Heart right ventricle (tissue), 16 donors: ENCODE measurements around the gene OR4D2. TPM values are rescaled to one million over a fixed set of nuclear protein-coding genes. Genes with fewer than 3 reads are reported as not detected.
A peak's percentile ranks its signal among the peaks of the same experiment; 100 is the strongest.

Source experiments
- ATAC-seq, 8 donors: fragments of 200-7000 bp; cut with Tn5 transposase; one replicate each; pipeline ENCODE4 v1.9.1; 2020; ENCODE audit warnings: mild to moderate bottlenecking in 8 of 8, moderate library complexity in 8 of 8, moderate number of reproducible peaks in 1 of 8
- DNase-seq, 2 donors: peaks; one replicate each; pipeline ENCODE4 v3.0.0-alpha.2; 2020
- H3K27ac ChIP-seq, 10 donors: fragments of 200-600 bp; sonication (generic) in 2 of 10; one replicate each; pipeline versions ENCODE4 v1.5.0 to v1.8.0; 2020 to 2022; ENCODE audit warnings: mild to moderate bottlenecking in 3 of 10
- H3K27me3 ChIP-seq, 7 donors: fragments of 200-600 bp; one replicate each; pipeline ENCODE4 v1.8.0; 2021 to 2022; ENCODE audit warnings: mild to moderate bottlenecking in 2 of 7
- H3K36me3 ChIP-seq, 9 donors: fragments of 200-600 bp; sonication (generic) in 1 of 9; one replicate each; pipeline versions ENCODE4 v1.5.0 to v1.8.0; 2020 to 2022; ENCODE audit warnings: mild to moderate bottlenecking in 2 of 9
- H3K4me1 ChIP-seq, 9 donors: fragments of 200-600 bp; sonication (generic) in 1 of 9; one replicate each; pipeline versions ENCODE4 v1.5.0 to v1.8.0; 2020 to 2022; ENCODE audit warnings: mild to moderate bottlenecking in 4 of 9
- H3K4me3 ChIP-seq, 10 donors: fragments of 200-600 bp; sonication (generic) in 2 of 10; one replicate each; pipeline versions ENCODE4 v1.5.0 to v1.8.0; 2020 to 2022; ENCODE audit warnings: mild to moderate bottlenecking in 7 of 10, moderate library complexity in 2 of 10
- H3K9me3 ChIP-seq, 11 donors: fragments of 200-600 bp in 10 of 11; sonication (generic) in 2 of 11; one replicate each; pipeline versions ENCODE4 v1.5.0 to v1.8.0; 2013 to 2022; ENCODE audit warnings: mild to moderate bottlenecking in 2 of 11, control low read depth in 1 of 11, moderate library complexity in 1 of 11
- WGBS, 2 donors: extraction: QIAGEN DNeasy Blood & Tissue Kit; methylation state at CpG; one replicate each; pipeline ENCODE4 v1.1.7; 2013; ENCODE audit warnings: inconsistent platforms in 1 of 2; 5-methylcytosine and 5-hydroxymethylcytosine counted together
- intact Hi-C, 10 donors: fragments of 100-400 bp; cut with DNase I; formaldehyde crosslinking; loops; one replicate each; pipeline versions ENCODE4 v1.11.1 to v1.14.2; 2022
- polyA plus RNA-seq, 2 donors: library from polyadenylated mRNA; stranded (reverse); fragments of 200-250 nt; gene quantifications; one replicate each; pipeline ENCODE4 v1.2.3, GENCODE V29; 2013
- total RNA-seq, 10 donors: library from RNA; stranded (reverse); fragmentation: NEBNext Ultra II Directional in 3 of 10; extraction: Animal tissue kit (Norgen Biotek cat#: 25700) in 3 of 10; gene quantifications; one replicate each; pipeline versions ENCODE4 v1.2.1 to v1.2.4, GENCODE V29; 2021 to 2023
- TF ChIP-seq, protein P1 (sequence below), 9 donors: fragments of 200-600 bp; sonication (generic) in 2 of 9; IDR thresholded peaks; one replicate each; pipeline versions ENCODE4 v1.5.0 to v1.8.0; 2021 to 2022; ENCODE audit warnings: antibody characterized with exemption in 9 of 9, mild to moderate bottlenecking in 5 of 9, moderate library complexity in 1 of 9
- donor health status: Arrhythmogenic right ventricular cardiomyopathy.
- donor health status: ischemic (EF 13 %, LVEDD 7.1; RV severe dilation, severe dysfunction).
- donor health status: healthy with polysubstance abuse.
- donor health status: DM: no; HTN: yes; CAD: no.
- donor health status: DM: no; HTN: no; CAD: no.
- donor health status: ischemic (EF 25% LVEDD 6.9; RV normal size, moderate dysfunction).
- donor health status: ischemic (EF 25% LVEDD 5.7; RV mildly dilated, moderate dysfunction).
- donor health status: healthy.
- donor health status: DM: yes; HTN: yes; CAD: no.
- donor health status: Ischemic cardiomyopathy.
- donor health status: ischemic (EF 35%, LVEDD 5.7; RV mildly dilated, moderate dysfunction).
- donor health status: nonischemic (EF 11% LVEDD 7.7; RV severe dilation, severe dysfunction).
- donor health status: DM: yes; HTN: yes; CAD: no.
- donor health status: PGD.
- donor health status: ischemic (EF 29% LVEDD 5.4; RV normal size, mild dysfunction).
- donor health status: nonischemic (EF 23%, LVEDD 6.1; RV moderate dilation, normal function).

OR4D2 gene
- total and polyA plus RNA-seq, 12 donors, result not detected

DNA sequence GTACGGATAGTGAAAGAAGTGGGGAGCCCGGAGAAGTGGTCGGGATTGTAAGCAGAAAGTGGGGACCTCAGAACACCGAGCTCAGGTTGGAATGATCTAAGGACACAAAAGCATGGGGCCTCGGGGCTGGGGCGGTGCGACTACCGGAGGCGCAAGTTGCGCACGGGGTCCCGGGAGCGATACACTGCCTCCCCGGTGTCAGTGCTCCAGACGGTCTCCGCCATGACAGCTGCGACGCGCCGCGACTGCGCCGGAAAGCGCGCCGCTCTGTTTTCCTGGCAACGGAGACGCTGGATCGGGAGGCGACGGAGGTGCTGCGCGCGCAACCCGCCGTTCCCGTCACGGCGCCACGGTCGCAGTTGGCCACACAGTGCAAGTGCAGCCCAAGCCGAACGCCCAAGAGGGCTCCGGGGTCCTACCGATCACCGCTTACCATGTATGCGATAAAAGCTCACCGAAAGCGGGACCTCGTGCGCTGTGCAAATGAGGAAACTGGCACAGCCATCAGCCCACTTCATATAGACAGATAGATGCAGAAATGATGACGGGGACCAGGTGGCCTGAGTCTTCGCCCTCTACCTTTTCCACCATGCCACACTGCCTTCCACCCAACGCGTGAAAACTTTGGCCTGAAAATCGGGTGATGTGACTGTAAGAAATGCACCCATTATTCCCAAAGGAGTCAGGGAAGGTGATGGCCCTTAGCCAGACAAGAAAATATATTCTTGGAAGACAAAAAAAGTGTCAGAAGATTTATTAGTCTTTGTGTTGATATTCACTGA is 52.4 kb downstream of the OR4D2 start, which contains the start of gene MKS1:
MKS1 (minus strand) TSS at position 249 of the 782 bp plus-strand sequence; CDS start at position 224, 25 bp downstream.
- ATAC-seq, result peak; percentile 99 to 100 (median 100)
- TF ChIP-seq, protein P1, sequence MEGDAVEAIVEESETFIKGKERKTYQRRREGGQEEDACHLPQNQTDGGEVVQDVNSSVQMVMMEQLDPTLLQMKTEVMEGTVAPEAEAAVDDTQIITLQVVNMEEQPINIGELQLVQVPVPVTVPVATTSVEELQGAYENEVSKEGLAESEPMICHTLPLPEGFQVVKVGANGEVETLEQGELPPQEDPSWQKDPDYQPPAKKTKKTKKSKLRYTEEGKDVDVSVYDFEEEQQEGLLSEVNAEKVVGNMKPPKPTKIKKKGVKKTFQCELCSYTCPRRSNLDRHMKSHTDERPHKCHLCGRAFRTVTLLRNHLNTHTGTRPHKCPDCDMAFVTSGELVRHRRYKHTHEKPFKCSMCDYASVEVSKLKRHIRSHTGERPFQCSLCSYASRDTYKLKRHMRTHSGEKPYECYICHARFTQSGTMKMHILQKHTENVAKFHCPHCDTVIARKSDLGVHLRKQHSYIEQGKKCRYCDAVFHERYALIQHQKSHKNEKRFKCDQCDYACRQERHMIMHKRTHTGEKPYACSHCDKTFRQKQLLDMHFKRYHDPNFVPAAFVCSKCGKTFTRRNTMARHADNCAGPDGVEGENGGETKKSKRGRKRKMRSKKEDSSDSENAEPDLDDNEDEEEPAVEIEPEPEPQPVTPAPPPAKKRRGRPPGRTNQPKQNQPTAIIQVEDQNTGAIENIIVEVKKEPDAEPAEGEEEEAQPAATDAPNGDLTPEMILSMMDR (IDR thresholded peaks at IDR 0.05), result peak; percentile 47 to 81 (median 74)

GRCh38 chr17:58219789-58220183 is 53.0 kb downstream of the OR4D2 start:
- peaks cover 0 to 29% (median 8%) of the 10 kb centered on the region in 9 donors for H3K36me3 ChIP-seq
- WGBS, 2 donors, result 57 to 59% methylated on average over 7 of the region's 7 CpGs
- ATAC-seq (no peak), DNase-seq (no peak)
- no peaks in the 10 kb centered on the region for H3K9me3 ChIP-seq
- H3K27ac ChIP-seq, result peak overlapping the region in 8 of 10 donors; percentile 46 to 89 (median 82)
- intact Hi-C loops, result no loop called here
- peaks cover 0 to 14% (median 11%) of the 10 kb centered on the region in 9 donors for H3K4me1 ChIP-seq
- TF ChIP-seq, protein P1 (IDR thresholded peaks at IDR 0.05), result no peak
- H3K27me3 ChIP-seq, result peaks cover 0 to 11% (median under 1%) of the 10 kb centered on the region in 7 donors
- peak overlapping the region in 9 of 10 donors; percentile 54 to 95 (median 78) for H3K4me3 ChIP-seq

More for the DNA sequence above, 52.4 kb downstream of the OR4D2 start, which contains the start of gene MKS1:
- H3K4me1 ChIP-seq, result peaks cover 0 to 14% (median 11%) of the 10 kb centered on the region in 9 donors
- H3K27me3 ChIP-seq, result peaks cover 0 to 6% (median 0%) of the 10 kb centered on the region in 7 donors
- peak within 1 kb of the TSS; percentile 54 to 95 (median 78) for H3K4me3 ChIP-seq
- WGBS, 2 donors, result 2 to 3% methylated on average over 56 of the region's 56 CpGs
- peak; percentile 94 to 96 for DNase-seq
- H3K36me3 ChIP-seq, result peaks cover 0 to 34% (median 13%) of the 10 kb centered on the region in 9 donors
- peak within 1 kb of the TSS in 9 of 10 donors; percentile 46 to 89 (median 80) for H3K27ac ChIP-seq
- H3K9me3 ChIP-seq, result no peaks in the 10 kb centered on the region
- intact Hi-C loops, result no loop called here

Other genes with a start within 250 kb of the OR4D2 start
- 10 to 100 TPM; 38.3 to 65.0 (median 47.2) TPM for gene CUEDC1, start 211.6 kb upstream of the OR4D2 start, total RNA-seq
- gene CUEDC1, start 211.6 kb upstream of the OR4D2 start, polyA plus RNA-seq, result 10 to 100 TPM; 26.9 to 33.1 TPM
- 10 to 100 TPM; 56.2 to 81.2 (median 61.5) TPM for gene VEZF1, start 178.7 kb upstream of the OR4D2 start, total RNA-seq
- 10 to 100 TPM; 17.5 to 21.7 TPM for gene VEZF1, start 178.7 kb upstream of the OR4D2 start, polyA plus RNA-seq
- 100 to 1,000 TPM in 3 of 10 donors, 10 to 100 TPM in 7; 79.8 to 130 (median 94.7) TPM for gene SRSF1, start 159.7 kb upstream of the OR4D2 start, total RNA-seq
- 10 to 100 TPM; 70.3 to 76.3 TPM for gene SRSF1, start 159.7 kb upstream of the OR4D2 start, polyA plus RNA-seq
- gene DYNLL2, start 83.6 kb upstream of the OR4D2 start, total RNA-seq, result 100 to 1,000 TPM in 2 of 10 donors, 10 to 100 TPM in 8; 73.4 to 105 (median 83.5) TPM
- gene DYNLL2, start 83.6 kb upstream of the OR4D2 start, polyA plus RNA-seq, result 10 to 100 TPM; 45.3 to 46.1 TPM
- under 1 TPM in 1 of 10 donors, not detected in 9; 0.07 TPM for gene OR4D1, start 18.6 kb upstream of the OR4D2 start, total RNA-seq
- not detected for gene OR4D1, start 18.6 kb upstream of the OR4D2 start, polyA plus RNA-seq
- gene EPX, start 25.7 kb downstream of the OR4D2 start, total RNA-seq, result not detected
- gene EPX, start 25.7 kb downstream of the OR4D2 start, polyA plus RNA-seq, result not detected
- gene MKS1, start 52.3 kb downstream of the OR4D2 start, total RNA-seq, result 10 to 100 TPM in 4 of 10 donors, 1 to 10 TPM in 6; 5.3 to 12.9 (median 9.2) TPM
- 10 to 100 TPM in 1 of 2 donors, 1 to 10 TPM in 1; 5.4 to 10.3 TPM for gene MKS1, start 52.3 kb downstream of the OR4D2 start, polyA plus RNA-seq
- not detected for gene LPO, start 71.6 kb downstream of the OR4D2 start, total RNA-seq
- gene LPO, start 71.6 kb downstream of the OR4D2 start, polyA plus RNA-seq, result not detected
- 1 to 10 TPM in 1 of 10 donors, under 1 TPM in 7, not detected in 2; 0.08 to 2.5 (median 0.25) TPM for gene MPO, start 114.0 kb downstream of the OR4D2 start, total RNA-seq
- under 1 TPM; 0.07 to 0.15 TPM for gene MPO, start 114.0 kb downstream of the OR4D2 start, polyA plus RNA-seq
- gene TSPOAP1, start 161.8 kb downstream of the OR4D2 start, total RNA-seq, result 10 to 100 TPM in 8 of 10 donors, 1 to 10 TPM in 2; 6.0 to 18.7 (median 12.4) TPM
- gene TSPOAP1, start 161.8 kb downstream of the OR4D2 start, polyA plus RNA-seq, result 10 to 100 TPM in 1 of 2 donors, 1 to 10 TPM in 1; 1.6 to 35.6 TPM
- gene SUPT4H1, start 185.2 kb downstream of the OR4D2 start, total RNA-seq, result 10 to 100 TPM; 49.0 to 73.4 (median 59.8) TPM
- 10 to 100 TPM; 38.0 to 95.0 TPM for gene SUPT4H1, start 185.2 kb downstream of the OR4D2 start, polyA plus RNA-seq